DOHH2 (cell line): ENCODE results near the gene PARL.

Source experiments
- EZH2phosphoT487 ChIP-seq: fragments of 200-600 bp; sonication (generic); IDR thresholded peaks from 2 replicates; pipeline ENCODE4 v1.6.1; 2017; ENCODE audit warnings: borderline replicate concordance, mild to moderate bottlenecking, antibody characterized with exemption, low read length, moderate library complexity, mixed read lengths
- TF ChIP-seq, protein P1 (sequence below): fragments of 200-600 bp; sonication (generic); IDR thresholded peaks from one replicate; pipeline ENCODE4 v1.5.1; 2014; ENCODE audit warnings: antibody characterized with exemption, mild to moderate bottlenecking, low read depth, low read length; ENCODE audit not compliant: poor library complexity, severe bottlenecking

DNA sequence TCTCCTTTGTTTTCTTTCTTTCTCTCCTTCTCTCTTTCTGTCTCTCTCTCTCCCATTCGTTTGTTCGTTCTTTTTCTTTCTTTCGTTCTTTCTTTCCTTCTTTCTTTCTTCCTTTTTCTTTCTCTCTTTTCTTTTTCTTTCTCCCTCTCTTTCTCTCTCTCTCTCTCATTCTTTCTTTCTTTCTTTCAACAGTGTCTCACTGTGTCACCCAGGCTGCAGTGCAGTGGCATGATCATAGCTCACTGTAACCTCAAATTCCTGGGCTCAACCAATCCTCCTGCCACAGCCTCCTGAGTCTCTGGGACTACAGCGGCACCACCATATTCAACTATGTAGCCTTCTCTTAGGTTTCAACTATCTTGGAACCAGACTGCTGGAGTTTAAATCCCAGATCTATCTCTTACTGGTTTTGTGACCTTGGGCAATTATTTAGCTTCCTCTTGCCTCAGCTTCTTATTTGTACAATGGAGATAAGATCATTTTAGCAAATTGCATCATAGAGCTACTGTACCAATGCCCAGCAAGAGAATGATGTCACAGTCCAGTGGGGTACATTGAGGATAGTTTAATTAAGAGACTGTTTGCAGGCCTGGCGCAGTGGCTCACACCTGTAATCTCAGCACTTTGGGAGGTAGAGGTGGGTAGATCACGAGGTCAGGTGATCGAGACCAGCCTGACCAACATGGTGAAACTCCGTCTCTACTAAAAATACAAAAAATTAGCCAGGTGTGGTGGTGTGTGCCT, 27.3 kb upstream of the PARL start:
- TF ChIP-seq, protein P1, sequence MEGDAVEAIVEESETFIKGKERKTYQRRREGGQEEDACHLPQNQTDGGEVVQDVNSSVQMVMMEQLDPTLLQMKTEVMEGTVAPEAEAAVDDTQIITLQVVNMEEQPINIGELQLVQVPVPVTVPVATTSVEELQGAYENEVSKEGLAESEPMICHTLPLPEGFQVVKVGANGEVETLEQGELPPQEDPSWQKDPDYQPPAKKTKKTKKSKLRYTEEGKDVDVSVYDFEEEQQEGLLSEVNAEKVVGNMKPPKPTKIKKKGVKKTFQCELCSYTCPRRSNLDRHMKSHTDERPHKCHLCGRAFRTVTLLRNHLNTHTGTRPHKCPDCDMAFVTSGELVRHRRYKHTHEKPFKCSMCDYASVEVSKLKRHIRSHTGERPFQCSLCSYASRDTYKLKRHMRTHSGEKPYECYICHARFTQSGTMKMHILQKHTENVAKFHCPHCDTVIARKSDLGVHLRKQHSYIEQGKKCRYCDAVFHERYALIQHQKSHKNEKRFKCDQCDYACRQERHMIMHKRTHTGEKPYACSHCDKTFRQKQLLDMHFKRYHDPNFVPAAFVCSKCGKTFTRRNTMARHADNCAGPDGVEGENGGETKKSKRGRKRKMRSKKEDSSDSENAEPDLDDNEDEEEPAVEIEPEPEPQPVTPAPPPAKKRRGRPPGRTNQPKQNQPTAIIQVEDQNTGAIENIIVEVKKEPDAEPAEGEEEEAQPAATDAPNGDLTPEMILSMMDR = no peak
- no peak for TF ChIP-seq EZH2phosphoT487
